Ishikawa (cell line): ENCODE results near the gene VSX2.

ENCODE experiments used
- CEBPB ChIP-seq: IDR thresholded peaks from 2 replicates; pipeline ENCODE4 v1.6.1; 2012
- CREB1 ChIP-seq: IDR thresholded peaks from 2 replicates; pipeline ENCODE4 v1.6.1; 2012; ENCODE audit warnings: low read depth
- EGR1 ChIP-seq: IDR thresholded peaks from 2 replicates; pipeline ENCODE4 v1.6.1; 2012
- EP300 ChIP-seq: IDR thresholded peaks from 2 replicates; pipeline ENCODE4 v1.6.1; 2012; ENCODE audit warnings: borderline replicate concordance
- FOXM1 ChIP-seq: IDR thresholded peaks from 2 replicates; pipeline ENCODE4 v1.6.1; 2012; ENCODE audit warnings: low read depth, borderline replicate concordance
- RAD21 ChIP-seq: IDR thresholded peaks from 2 replicates; pipeline ENCODE4 v1.6.1; 2012; ENCODE audit warnings: low read depth
- TAF1 ChIP-seq: IDR thresholded peaks from 2 replicates; pipeline ENCODE4 v1.6.1; 2012; ENCODE audit warnings: low read depth, mild to moderate bottlenecking
- TCF12 ChIP-seq: IDR thresholded peaks from 2 replicates; pipeline ENCODE4 v1.6.1; 2012; ENCODE audit warnings: low read depth
- TEAD4 ChIP-seq: IDR thresholded peaks from 2 replicates; pipeline ENCODE4 v1.6.1; 2012
- YY1 ChIP-seq: IDR thresholded peaks from 2 replicates; pipeline ENCODE4 v1.6.1; 2012; ENCODE audit warnings: low read depth
- ZBTB7A ChIP-seq: IDR thresholded peaks from 2 replicates; pipeline ENCODE4 v1.6.1; 2012; ENCODE audit warnings: low read depth
- TF ChIP-seq, protein P1 (sequence below): IDR thresholded peaks from 2 replicates; pipeline ENCODE4 v1.6.1; 2012; ENCODE audit warnings: low read depth, mild to moderate bottlenecking
- TF ChIP-seq, protein P2 (sequence below): IDR thresholded peaks from 2 replicates; pipeline ENCODE4 v1.6.1; 2012

DNA sequence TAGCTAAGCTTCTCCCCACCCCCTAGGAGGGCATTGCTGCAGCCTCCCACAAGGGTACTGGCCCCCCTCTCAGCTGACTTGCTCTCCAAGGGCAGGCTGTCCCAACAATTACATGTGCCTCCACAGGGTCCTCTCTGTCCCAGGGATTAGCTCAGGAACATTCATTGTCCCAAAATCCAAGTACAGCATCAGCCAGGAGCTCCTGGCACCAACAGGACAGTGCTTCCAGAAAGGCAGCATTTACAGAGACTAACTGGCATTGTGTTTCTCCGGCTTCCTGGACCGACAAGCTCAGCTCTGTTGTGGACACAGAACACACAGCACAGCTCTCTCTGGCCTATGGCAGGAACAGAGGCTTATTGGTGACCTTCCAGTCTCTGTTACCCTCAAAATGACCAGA is 41.8 kb downstream of the VSX2 start:
- TF ChIP-seq, protein P1, sequence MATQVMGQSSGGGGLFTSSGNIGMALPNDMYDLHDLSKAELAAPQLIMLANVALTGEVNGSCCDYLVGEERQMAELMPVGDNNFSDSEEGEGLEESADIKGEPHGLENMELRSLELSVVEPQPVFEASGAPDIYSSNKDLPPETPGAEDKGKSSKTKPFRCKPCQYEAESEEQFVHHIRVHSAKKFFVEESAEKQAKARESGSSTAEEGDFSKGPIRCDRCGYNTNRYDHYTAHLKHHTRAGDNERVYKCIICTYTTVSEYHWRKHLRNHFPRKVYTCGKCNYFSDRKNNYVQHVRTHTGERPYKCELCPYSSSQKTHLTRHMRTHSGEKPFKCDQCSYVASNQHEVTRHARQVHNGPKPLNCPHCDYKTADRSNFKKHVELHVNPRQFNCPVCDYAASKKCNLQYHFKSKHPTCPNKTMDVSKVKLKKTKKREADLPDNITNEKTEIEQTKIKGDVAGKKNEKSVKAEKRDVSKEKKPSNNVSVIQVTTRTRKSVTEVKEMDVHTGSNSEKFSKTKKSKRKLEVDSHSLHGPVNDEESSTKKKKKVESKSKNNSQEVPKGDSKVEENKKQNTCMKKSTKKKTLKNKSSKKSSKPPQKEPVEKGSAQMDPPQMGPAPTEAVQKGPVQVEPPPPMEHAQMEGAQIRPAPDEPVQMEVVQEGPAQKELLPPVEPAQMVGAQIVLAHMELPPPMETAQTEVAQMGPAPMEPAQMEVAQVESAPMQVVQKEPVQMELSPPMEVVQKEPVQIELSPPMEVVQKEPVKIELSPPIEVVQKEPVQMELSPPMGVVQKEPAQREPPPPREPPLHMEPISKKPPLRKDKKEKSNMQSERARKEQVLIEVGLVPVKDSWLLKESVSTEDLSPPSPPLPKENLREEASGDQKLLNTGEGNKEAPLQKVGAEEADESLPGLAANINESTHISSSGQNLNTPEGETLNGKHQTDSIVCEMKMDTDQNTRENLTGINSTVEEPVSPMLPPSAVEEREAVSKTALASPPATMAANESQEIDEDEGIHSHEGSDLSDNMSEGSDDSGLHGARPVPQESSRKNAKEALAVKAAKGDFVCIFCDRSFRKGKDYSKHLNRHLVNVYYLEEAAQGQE, result no peak
- TF ChIP-seq TEAD4 (no peak), YY1 (no peak), EP300 (no peak), CREB1 (no peak), TAF1 (no peak), TCF12 (no peak), RAD21 (no peak), CEBPB (no peak), EGR1 (no peak), FOXM1 (no peak), ZBTB7A (no peak)
- TF ChIP-seq, protein P2, sequence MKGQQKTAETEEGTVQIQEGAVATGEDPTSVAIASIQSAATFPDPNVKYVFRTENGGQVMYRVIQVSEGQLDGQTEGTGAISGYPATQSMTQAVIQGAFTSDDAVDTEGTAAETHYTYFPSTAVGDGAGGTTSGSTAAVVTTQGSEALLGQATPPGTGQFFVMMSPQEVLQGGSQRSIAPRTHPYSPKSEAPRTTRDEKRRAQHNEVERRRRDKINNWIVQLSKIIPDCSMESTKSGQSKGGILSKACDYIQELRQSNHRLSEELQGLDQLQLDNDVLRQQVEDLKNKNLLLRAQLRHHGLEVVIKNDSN, result no peak
